HepG2 (cell line): Measurements from ENCODE around the gene AMBRA1. TPM values are rescaled to one million over a fixed set of nuclear protein-coding genes. Genes with fewer than 3 reads are reported as not detected.

Experiments used
- ATAC-seq: fragments of 200-7000 bp; cut with Tn5 transposase; 3 replicates; pipeline ENCODE4 v1.9.1; 2020; ENCODE audit warnings: mild to moderate bottlenecking, moderate library complexity
- BruUV-seq: library from RNA; stranded (reverse); fragments of 400-500 nt; replicated peaks from 2 replicates; lab custom pipeline; 2021; lab: Mats Ljungman, UMichigan
- CTCF ChIA-PET: fragments of 300-600 bp; formaldehyde crosslinking; extraction: SDS; loops from one replicate; lab custom pipeline; 2021; ENCODE audit warnings: low total read pairs, inconsistent platforms, low intra/inter-chr PET ratio; lab: Yijun Ruan, JAX
- POLR2A ChIA-PET: fragments of 350-600 bp; sonication (Branson Sonifier 250); formaldehyde crosslinking; loops from one replicate; lab custom pipeline; 2020; ENCODE audit warnings: antibody characterized with exemption, inconsistent platforms; lab: Yijun Ruan, JAX
- DNase-seq: peaks from one replicate; pipeline ENCODE4 v3.0.0-alpha.2; 2015; ENCODE audit warnings: low spot score
- FAIRE-seq: peaks from 3 replicates; lab custom pipeline; 2011; peaks lifted over from hg19 to GRCh38; lab: Jason Lieb, UNC
- H2AFZ ChIP-seq: one replicate; pipeline ENCODE4 v1.6.1; 2011; ENCODE audit warnings: low read length, inconsistent platforms
- H3K27ac ChIP-seq: fragments of 300-600 bp; 3 replicates; pipeline ENCODE4 v1.8.0; 2011; ENCODE audit warnings: mixed run types, mild to moderate bottlenecking, mixed read lengths, low read length, inconsistent platforms; ENCODE audit not compliant: insufficient read depth; ENCODE audit errors: extremely low read length
- H3K27me3 ChIP-seq, 2 experiments: fragments of 200-600 bp in 1 of 2; 2 replicates in 1 of 2; 3 replicates in 1 of 2; pipeline versions ENCODE4 v1.6.0 to v1.8.0; 2011; ENCODE audit warnings: low read length in 2 of 2, mild to moderate bottlenecking in 2 of 2, moderate library complexity in 2 of 2, inconsistent platforms in 1 of 2; ENCODE audit not compliant: insufficient read depth in 2 of 2, control insufficient read depth in 1 of 2
- H3K36me3 ChIP-seq, 2 experiments: fragments of 200-600 bp in 1 of 2; replicated peaks in 1 of 2; 2 replicates in 1 of 2; 3 replicates in 1 of 2; pipeline versions ENCODE4 v1.5.1 to v1.8.0; 2011; ENCODE audit warnings: low read length in 2 of 2, inconsistent platforms in 1 of 2; ENCODE audit not compliant: insufficient read depth in 2 of 2, control insufficient read depth in 1 of 2
- H3K4me1 ChIP-seq: 2 replicates; pipeline ENCODE4 v1.5.1; 2012; ENCODE audit warnings: low read length, inconsistent platforms; ENCODE audit not compliant: insufficient read depth
- H3K4me2 ChIP-seq: 2 replicates; pipeline ENCODE4 v1.6.0; 2011; ENCODE audit warnings: low read depth, low read length, inconsistent platforms
- H3K4me3 ChIP-seq, 3 experiments: fragments of 200-600 bp in 1 of 3; sonication (generic), shearing (Covaris generic) in 1 of 3; replicated peaks in 1 of 3; 2 replicates each; pipeline ENCODE4 v1.5.1; 2011 to 2016; ENCODE audit warnings: low read length in 3 of 3, inconsistent platforms in 2 of 3, low read depth in 2 of 3, mild to moderate bottlenecking in 2 of 3, control low read depth in 1 of 3, mixed read lengths in 1 of 3; ENCODE audit not compliant: insufficient read depth in 1 of 3
- H3K79me2 ChIP-seq: one replicate; pipeline ENCODE4 v1.6.1; 2011; ENCODE audit warnings: low read length, inconsistent platforms; ENCODE audit not compliant: insufficient read depth
- H3K9ac ChIP-seq: 2 replicates; pipeline ENCODE4 v1.6.0; 2011; ENCODE audit warnings: mild to moderate bottlenecking, low read depth, low read length, inconsistent platforms; ENCODE audit not compliant: insufficient read depth
- H3K9me3 ChIP-seq: 2 replicates; pipeline ENCODE4 v1.5.1; 2012; ENCODE audit warnings: mild to moderate bottlenecking, low read length
- H4K20me1 ChIP-seq: 2 replicates; pipeline ENCODE4 v1.6.0; 2011; ENCODE audit warnings: inconsistent platforms, mild to moderate bottlenecking, low read length, moderate library complexity; ENCODE audit not compliant: insufficient read depth
- AGO1 ChIP-seq: fragments of 200-400 bp; formaldehyde crosslinking; IDR thresholded peaks from 2 replicates; pipeline ENCODE4 v1.6.1; 2017; ENCODE audit warnings: mild to moderate bottlenecking, low read depth, low read length, moderate library complexity; ENCODE audit not compliant: poor library complexity, severe bottlenecking
- EEA1 ChIP-seq: sonication (generic); formaldehyde crosslinking; IDR thresholded peaks from 2 replicates; pipeline ENCODE4 v1.5.1; 2020; ENCODE audit warnings: mild to moderate bottlenecking, missing genetic modification reagents, borderline replicate concordance
- HNF1B ChIP-seq: sonication (generic); formaldehyde crosslinking; IDR thresholded peaks from 2 replicates; pipeline ENCODE4 v1.5.1; 2020; ENCODE audit warnings: mild to moderate bottlenecking, moderate library complexity, missing genetic modification reagents
- IRF2 ChIP-seq: IDR thresholded peaks from 2 replicates; pipeline ENCODE4 v1.6.1; 2018; ENCODE audit warnings: missing genetic modification reagents, missing compliant biosample characterization
- MXD4 ChIP-seq: IDR thresholded peaks from 2 replicates; pipeline ENCODE4 v1.6.1; 2016; ENCODE audit warnings: mild to moderate bottlenecking, missing biosample characterization, missing genetic modification reagents
- RORA ChIP-seq: sonication (generic); formaldehyde crosslinking; IDR thresholded peaks from 2 replicates; pipeline ENCODE4 v1.5.0; 2020; ENCODE audit warnings: mild to moderate bottlenecking, missing genetic modification reagents, moderate library complexity
- SALL1 ChIP-seq: sonication (generic); formaldehyde crosslinking; IDR thresholded peaks from 2 replicates; pipeline ENCODE4 v1.8.0; 2022; ENCODE audit warnings: mild to moderate bottlenecking, missing genetic modification reagents
- ZBTB38 ChIP-seq: sonication (generic); formaldehyde crosslinking; IDR thresholded peaks from 2 replicates; pipeline ENCODE4 v1.5.1; 2020; ENCODE audit warnings: mild to moderate bottlenecking, missing genetic modification reagents
- ZMYM3 ChIP-seq: sonication (generic); formaldehyde crosslinking; IDR thresholded peaks from 2 replicates; pipeline ENCODE4 v1.5.1; 2020; ENCODE audit warnings: mild to moderate bottlenecking, missing genetic modification reagents
- ZNF34 ChIP-seq: sonication (generic); formaldehyde crosslinking; IDR thresholded peaks from 2 replicates; pipeline ENCODE4 v1.4.0; 2020; ENCODE audit warnings: mild to moderate bottlenecking, missing genetic modification reagents, borderline replicate concordance
- ZNF687 ChIP-seq: sonication (generic); formaldehyde crosslinking; IDR thresholded peaks from 2 replicates; pipeline ENCODE4 v1.5.1; 2020; ENCODE audit warnings: mild to moderate bottlenecking, missing genetic modification reagents, moderate library complexity
- ZNF724P ChIP-seq: sonication (generic); formaldehyde crosslinking; IDR thresholded peaks from 2 replicates; pipeline ENCODE4 v1.8.0; 2022; ENCODE audit warnings: missing genetic modification reagents, borderline replicate concordance
- ZNF770 ChIP-seq: sonication (generic); formaldehyde crosslinking; IDR thresholded peaks from 2 replicates; pipeline ENCODE4 v1.5.0; 2020; ENCODE audit warnings: mild to moderate bottlenecking, missing genetic modification reagents
- WGBS: methylation state at CpG from one replicate; pipeline ENCODE4 v1.1.6; 2017; ENCODE audit warnings: low lambda C conversion rate; 5-methylcytosine and 5-hydroxymethylcytosine counted together
- in situ Hi-C: cut with HindIII; loops from 2 replicates; pipeline ENCODE4 v1.10.0; 2017; ENCODE audit warnings: low pct_unique_long_range_greater_than_20kb; ENCODE audit not compliant: extremely low pct_ligation_motif_present
- intact Hi-C: fragments of 100-400 bp; cut with micrococcal nuclease; formaldehyde crosslinking; loops from one replicate; pipeline ENCODE4 v1.10.0; 2022; ENCODE audit not compliant: unreplicated experiment
- polyA plus RNA-seq, 8 experiments: library from polyadenylated mRNA; depleted of rRNA in 3 of 8; stranded (reverse) in 7 of 8; unstranded in 1 of 8; fragments of >200 nt; fragmentation: Illumina TruSeq in 4 of 8; extraction: Trizol in 4 of 8; gene quantifications; 2 replicates each; pipeline versions ENCODE4 v1.2.1 to v1.2.3, GENCODE V29; 2011 to 2016; ENCODE audit warnings: low read depth in 4 of 8, missing spikeins in 1 of 8, mixed read lengths in 1 of 8; ENCODE audit not compliant: insufficient read depth in 1 of 8
- total RNA-seq, 5 experiments: library from RNA; depleted of rRNA; stranded (reverse); fragments of >200 nt; fragmentation: Illumina TruSeq; extraction: Trizol; gene quantifications; 2 replicates each; pipeline ENCODE4 v1.2.3, GENCODE V29; 2016; ENCODE audit warnings: low read depth in 1 of 5

AMBRA1 gene
- total and polyA plus RNA-seq, 2 of the 13 experiments (the other 11 are each of a cell fraction or from before 2014, with no cell fraction given) = 15.7 to 26.0 TPM

GRCh38 chr11:46597609-46598219 lies 3.9 kb upstream of the AMBRA1 start:
- FAIRE-seq (no peak), DNase-seq (no peak), ATAC-seq (no peak)
- CTCF ChIA-PET = interaction anchor here (0.6 kb wide), 1 partner anchor 1487 kb away, joined by 3 read pairs; no protein-coding TSS in a partner anchor
- WGBS = 86% methylated on average over 6 of the region's 6 CpGs
- intact Hi-C loops (no loop called here), in situ Hi-C loops (no loop called here)
- no peaks in the 10 kb centered on the region; a peak in 1 of 5 replicates for H3K36me3 ChIP-seq
- peak overlapping the region; percentile 46; the same call in 1 of the 2 replicates for H3K4me2 ChIP-seq
- no peak overlapping the region for H3K4me3 ChIP-seq
- H3K79me2 ChIP-seq = peaks cover 19% of the 10 kb centered on the region
- no peak overlapping the region for H2AFZ ChIP-seq
- no peaks in the 10 kb centered on the region for H3K9me3 ChIP-seq
- no peaks in the 10 kb centered on the region for H4K20me1 ChIP-seq
- H3K27me3 ChIP-seq = peaks cover 0 to 4% of the 10 kb centered on the region in 2 experiments; a peak in 1 of 5 replicates
- no peak overlapping the region for H3K27ac ChIP-seq
- 0 out of 2 replicates have a peak, but pooled peaks have one; percentile 27 for TF ChIP-seq ZBTB38 (CRISPR knock-in tag)
- peak; percentile 7; the same call in 1 of the 2 replicates for TF ChIP-seq ZNF770 (CRISPR knock-in tag)
- no peak for TF ChIP-seq RORA (CRISPR knock-in tag)
- no peak for TF ChIP-seq ZNF687 (CRISPR knock-in tag)
- TF ChIP-seq ZNF34 = no peak
- TF ChIP-seq ZMYM3 (CRISPR knock-in tag) = no peak
- 0 out of 2 replicates have a peak, but pooled peaks have one; percentile 3 for TF ChIP-seq IRF2 (CRISPR knock-in tag)
- TF ChIP-seq ZNF724P (CRISPR knock-in tag) = no peak
- TF ChIP-seq AGO1 = no peak
- TF ChIP-seq SALL1 (CRISPR knock-in tag) = no peak
- TF ChIP-seq EEA1 (CRISPR knock-in tag) = no peak
- TF ChIP-seq MXD4 = no peak
- TF ChIP-seq HNF1B (CRISPR knock-in tag) = no peak
- POLR2A ChIA-PET = no interaction called here
- H3K4me1 ChIP-seq = peaks cover 25% of the 10 kb centered on the region
- no peak overlapping the region for H3K9ac ChIP-seq
- BruUV-seq = no TSS peak
